Large intestine (tissue), 12 donors: ENCODE measurements around the gene KCNA5. TPM values are rescaled to one million over a fixed set of nuclear protein-coding genes. Genes with fewer than 3 reads are reported as not detected.

ENCODE experiments used
- DNase-seq, 2 donors: peaks; one replicate each; pipeline versions ENCODE4 v3.0.0 to v3.0.0-alpha.2; 2013
- H3K27ac ChIP-seq: one replicate; pipeline ENCODE4 v1.5.1; 2013; ENCODE audit warnings: low read length
- H3K27me3 ChIP-seq: 2 replicates; pipeline ENCODE4 v1.6.1; 2013; ENCODE audit warnings: low read length; ENCODE audit not compliant: control insufficient read depth, insufficient read depth
- H3K36me3 ChIP-seq: 2 replicates; pipeline ENCODE4 v1.6.1; 2013; ENCODE audit warnings: low read length; ENCODE audit not compliant: control insufficient read depth, insufficient read depth
- H3K4me1 ChIP-seq: one replicate; pipeline ENCODE4 v1.6.1; 2013; ENCODE audit warnings: low read length; ENCODE audit not compliant: control insufficient read depth, insufficient read depth
- H3K4me3 ChIP-seq: one replicate; pipeline ENCODE4 v1.5.1; 2013; ENCODE audit warnings: low read length
- H3K9me3 ChIP-seq: one replicate; pipeline ENCODE4 v1.6.1; 2013; ENCODE audit warnings: mild to moderate bottlenecking, low read depth, low read length, moderate library complexity; ENCODE audit not compliant: control insufficient read depth
- WGBS: methylation state at CpG from one replicate; pipeline ENCODE4 v1.1.5; 2013; ENCODE audit warnings: low lambda C conversion rate; ENCODE audit not compliant: insufficient coverage; 5-methylcytosine and 5-hydroxymethylcytosine counted together
- long read RNA-seq, 11 donors: transcript quantifications; one replicate each; lab custom pipeline, GENCODE V29; 2026
- polyA plus RNA-seq: library from polyadenylated mRNA; unstranded; fragments of 120-200 nt; gene quantifications from one replicate; pipeline ENCODE4 v1.2.1, GENCODE V29; 2013

KCNA5 gene
- polyA plus RNA-seq: 0.79 TPM
- long read RNA-seq, donor 1, partial matches to known transcripts: 0 of 1 reads
- long read RNA-seq, donor 1, other reads (novel, unspliced or antisense): 0 of 1 reads
- long read RNA-seq, donor 2, transcript KCNA5-201 (1 exons, 2,800 nt): major isoform, 5 of 5 reads
- long read RNA-seq, donor 2, partial matches to known transcripts: 0 of 5 reads
- long read RNA-seq, donor 2, other reads (novel, unspliced or antisense): 0 of 5 reads
- long read RNA-seq, donor 3: 0 reads
- long read RNA-seq, donor 4: 0 reads
- long read RNA-seq, donor 5, partial matches to known transcripts: 0 of 2 reads
- long read RNA-seq, donor 5, other reads (novel, unspliced or antisense): 0 of 2 reads
- long read RNA-seq, donor 6, partial matches to known transcripts: 0 of 1 reads
- long read RNA-seq, donor 6, other reads (novel, unspliced or antisense): 0 of 1 reads
- long read RNA-seq, donor 7, partial matches to known transcripts: 0 of 2 reads
- long read RNA-seq, donor 7, other reads (novel, unspliced or antisense): 0 of 2 reads
- long read RNA-seq, donor 8: 0 reads
- long read RNA-seq, donor 9: 0 reads
- long read RNA-seq, donor 10: 0 reads
- long read RNA-seq, donor 11, partial matches to known transcripts: 0 of 1 reads
- long read RNA-seq, donor 11, other reads (novel, unspliced or antisense): 0 of 1 reads

DNA sequence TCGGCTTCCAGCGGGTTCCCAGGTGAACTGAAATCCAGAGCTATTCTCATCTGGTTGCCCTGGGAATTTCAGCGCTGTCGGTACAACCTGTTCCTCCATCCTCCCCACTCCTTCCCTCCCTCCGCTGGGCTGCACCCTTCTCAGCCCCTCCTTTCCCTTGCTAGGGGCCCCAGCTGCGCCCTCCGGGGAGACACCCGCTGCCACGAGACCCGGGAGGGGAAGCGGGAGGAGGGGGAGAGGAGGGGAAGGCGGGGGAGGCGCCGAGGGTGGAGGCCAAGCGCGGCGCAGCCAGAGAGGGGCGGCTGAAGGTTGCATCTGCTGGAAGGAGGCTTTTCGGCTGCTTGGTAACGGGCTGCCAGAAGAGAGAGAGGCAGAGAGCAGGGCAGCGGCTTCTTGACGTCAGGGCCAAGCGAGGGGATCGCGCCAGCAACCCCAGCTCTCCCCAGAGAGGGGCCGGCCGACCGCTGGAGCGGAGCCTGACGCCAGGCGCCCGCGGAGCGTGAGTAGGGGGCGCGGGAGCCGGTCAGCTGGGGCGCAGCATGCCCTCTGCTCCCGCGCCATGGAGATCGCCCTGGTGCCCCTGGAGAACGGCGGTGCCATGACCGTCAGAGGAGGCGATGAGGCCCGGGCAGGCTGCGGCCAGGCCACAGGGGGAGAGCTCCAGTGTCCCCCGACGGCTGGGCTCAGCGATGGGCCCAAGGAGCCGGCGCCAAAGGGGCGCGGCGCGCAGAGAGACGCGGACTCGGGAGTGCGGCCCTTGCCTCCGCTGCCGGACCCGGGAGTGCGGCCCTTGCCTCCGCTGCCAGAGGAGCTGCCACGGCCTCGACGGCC, at the start of gene KCNA5:
Gene KCNA5 (plus strand): TSS at position 291 of the 831 bp plus-strand sequence. CDS start 269 bp downstream, at position 560.
- Histone ChIP-seq H3K27ac (no peak within 1 kb of the TSS), H3K4me3 (no peak within 1 kb of the TSS), H3K36me3 (no peaks in the 10 kb centered on the region), H3K9me3 (peaks cover 6% of the 10 kb centered on the region), H3K4me1 (no peaks in the 10 kb centered on the region), H3K27me3 (peaks cover 77% of the 10 kb centered on the region)
- WGBS: no CpG with 5 or more reads among the region's 68 CpGs
- DNase-seq: peak; percentile 27 to 33

DNA sequence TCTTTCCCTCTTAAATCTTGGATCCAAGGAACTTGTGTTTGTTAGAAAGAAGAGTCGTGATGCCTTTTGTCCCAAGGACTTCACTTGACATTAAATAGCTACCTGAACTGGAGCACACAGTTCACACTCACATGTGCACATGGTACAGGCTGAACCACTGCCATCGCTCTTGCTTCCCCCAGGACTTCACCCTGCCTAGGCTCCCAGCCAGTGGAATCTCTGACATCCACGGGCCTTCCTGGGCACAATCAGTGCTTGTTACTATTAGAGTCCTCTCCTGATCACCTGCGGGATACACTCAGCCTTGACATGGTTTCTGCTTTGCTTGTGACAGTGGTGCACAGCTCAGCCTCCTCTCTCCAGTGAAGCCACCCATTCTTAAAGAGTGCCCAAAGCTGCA, 49.1 kb upstream of the KCNA5 start:
- no peaks in the 10 kb centered on the region for H3K9me3 ChIP-seq
- H3K36me3 ChIP-seq: no peaks in the 10 kb centered on the region
- no peak for DNase-seq
- no peaks in the 10 kb centered on the region for H3K4me1 ChIP-seq
- H3K27me3 ChIP-seq: peaks cover 25% of the 10 kb centered on the region
- WGBS: no CpG with 5 or more reads among the region's 4 CpGs
- no peak overlapping the region for H3K4me3 ChIP-seq
- H3K27ac ChIP-seq: no peak overlapping the region

DNA sequence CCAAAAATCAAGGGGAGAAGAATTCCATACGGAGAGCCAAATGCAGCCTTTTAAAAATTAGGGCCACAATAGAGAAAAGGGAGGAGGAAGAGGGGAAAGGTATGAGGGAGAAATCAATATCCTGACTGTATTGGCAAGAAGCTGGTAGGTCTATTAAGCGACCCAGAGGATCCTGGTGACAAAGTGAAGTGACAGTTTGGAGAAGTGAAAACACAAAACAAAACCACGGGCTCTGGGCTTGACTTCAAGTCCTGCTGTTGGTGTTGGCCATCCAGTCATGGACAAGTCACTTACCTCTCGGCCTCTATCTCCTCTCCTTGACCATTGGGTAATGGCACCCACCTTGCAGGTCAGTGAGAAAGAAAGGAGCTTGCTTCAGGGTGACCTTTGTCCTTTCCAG, 47.0 kb upstream of the KCNA5 start:
- Histone ChIP-seq H3K27me3 (peaks cover 26% of the 10 kb centered on the region), H3K4me3 (no peak overlapping the region), H3K9me3 (no peaks in the 10 kb centered on the region), H3K4me1 (no peaks in the 10 kb centered on the region), H3K27ac (no peak overlapping the region), H3K36me3 (no peaks in the 10 kb centered on the region)
- WGBS: no CpG with 5 or more reads among the region's 4 CpGs
- DNase-seq: no peak

DNA sequence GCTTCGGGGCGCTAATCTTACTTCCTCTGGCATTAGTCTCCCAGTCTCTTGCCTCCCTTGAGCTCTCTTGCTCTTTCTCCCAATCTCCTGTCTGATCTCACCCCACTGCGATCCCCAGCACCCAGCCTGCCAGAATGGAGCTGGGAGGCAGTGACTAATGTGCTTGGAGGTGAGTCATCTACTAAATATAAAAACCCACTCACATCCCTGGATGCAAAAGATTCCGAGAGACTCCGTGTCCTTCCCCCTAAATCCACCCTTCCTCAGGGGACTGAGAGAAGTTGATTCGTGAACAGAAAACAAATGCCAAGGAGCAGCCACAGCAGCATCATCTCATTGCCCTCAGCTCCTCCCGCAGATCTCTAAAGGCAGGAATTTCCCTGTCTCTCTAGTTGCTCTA, 45.7 kb upstream of the KCNA5 start:
- Histone ChIP-seq H3K27me3 (peaks cover 26% of the 10 kb centered on the region), H3K27ac (no peak overlapping the region), H3K36me3 (no peaks in the 10 kb centered on the region), H3K4me3 (no peak overlapping the region), H3K9me3 (no peaks in the 10 kb centered on the region), H3K4me1 (no peaks in the 10 kb centered on the region)
- no peak for DNase-seq
- WGBS: 80% methylated on average over 1 of the region's 7 CpGs

DNA sequence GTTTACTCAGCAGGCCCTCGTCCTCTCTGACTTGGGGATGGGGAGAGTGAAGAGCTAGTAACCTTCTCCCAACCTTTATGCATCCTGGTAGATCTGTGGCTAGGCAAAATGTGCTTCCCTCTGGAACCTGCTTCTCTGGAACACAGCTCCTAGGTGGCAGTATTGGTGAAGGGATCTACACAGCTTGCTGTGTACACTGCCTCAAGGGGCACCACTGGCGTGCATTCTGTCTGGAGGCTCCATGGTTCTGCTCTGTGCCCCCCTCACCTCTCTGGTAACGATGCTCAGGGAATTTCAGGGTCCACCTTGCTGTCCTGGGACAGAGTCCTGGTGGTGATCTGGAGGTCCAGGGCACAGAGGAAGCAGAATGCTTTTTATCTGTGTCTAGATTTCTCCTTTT, 43.5 kb upstream of the KCNA5 start:
- DNase-seq: no peak
- no peaks in the 10 kb centered on the region for H3K4me1 ChIP-seq
- no peak overlapping the region for H3K27ac ChIP-seq
- no peaks in the 10 kb centered on the region for H3K36me3 ChIP-seq
- no peak overlapping the region for H3K4me3 ChIP-seq
- WGBS: no CpG with 5 or more reads among the region's 3 CpGs
- H3K27me3 ChIP-seq: peaks cover 11% of the 10 kb centered on the region
- H3K9me3 ChIP-seq: no peaks in the 10 kb centered on the region

DNA sequence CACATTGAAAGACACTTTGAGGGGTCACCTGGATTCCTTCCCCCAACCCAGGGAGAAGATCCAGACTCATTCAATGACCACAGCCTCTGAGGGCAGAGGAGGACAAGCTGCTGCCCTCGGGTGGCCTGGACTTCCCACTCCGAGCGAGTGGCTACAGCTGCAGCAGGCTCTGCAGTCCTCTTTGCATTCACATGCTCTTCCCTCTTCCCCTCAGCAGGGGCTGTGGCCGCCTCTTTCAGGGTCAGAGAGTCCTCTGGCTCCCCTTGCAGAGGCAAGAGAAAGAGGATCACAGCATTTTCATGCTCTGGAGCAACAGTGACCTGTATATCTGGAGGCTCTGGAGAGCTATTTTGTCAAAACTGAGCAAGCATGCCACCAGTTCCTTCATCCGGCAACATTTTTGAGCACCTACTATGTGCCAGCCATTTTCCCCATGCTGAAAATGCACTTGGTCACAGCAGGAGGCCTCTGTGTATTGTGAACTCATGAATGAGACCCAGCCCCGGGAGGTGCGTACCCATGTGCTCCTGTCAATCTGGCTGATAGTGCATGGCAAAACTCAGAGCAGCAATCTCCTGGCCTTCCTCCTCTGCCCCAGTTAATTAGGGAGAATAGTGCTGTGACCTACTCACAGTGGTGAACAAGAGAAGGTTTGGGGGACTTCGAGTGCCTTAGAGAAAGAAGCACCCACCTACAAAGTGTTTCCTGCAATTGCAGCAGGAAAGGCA, 42.9 kb upstream of the KCNA5 start:
- DNase-seq: no peak
- H3K27me3 ChIP-seq: peaks cover 9% of the 10 kb centered on the region
- H3K9me3 ChIP-seq: no peaks in the 10 kb centered on the region
- no CpG with 5 or more reads among the region's 8 CpGs for WGBS
- no peak overlapping the region for H3K27ac ChIP-seq
- no peaks in the 10 kb centered on the region for H3K36me3 ChIP-seq
- no peak overlapping the region for H3K4me3 ChIP-seq
- H3K4me1 ChIP-seq: no peaks in the 10 kb centered on the region

DNA sequence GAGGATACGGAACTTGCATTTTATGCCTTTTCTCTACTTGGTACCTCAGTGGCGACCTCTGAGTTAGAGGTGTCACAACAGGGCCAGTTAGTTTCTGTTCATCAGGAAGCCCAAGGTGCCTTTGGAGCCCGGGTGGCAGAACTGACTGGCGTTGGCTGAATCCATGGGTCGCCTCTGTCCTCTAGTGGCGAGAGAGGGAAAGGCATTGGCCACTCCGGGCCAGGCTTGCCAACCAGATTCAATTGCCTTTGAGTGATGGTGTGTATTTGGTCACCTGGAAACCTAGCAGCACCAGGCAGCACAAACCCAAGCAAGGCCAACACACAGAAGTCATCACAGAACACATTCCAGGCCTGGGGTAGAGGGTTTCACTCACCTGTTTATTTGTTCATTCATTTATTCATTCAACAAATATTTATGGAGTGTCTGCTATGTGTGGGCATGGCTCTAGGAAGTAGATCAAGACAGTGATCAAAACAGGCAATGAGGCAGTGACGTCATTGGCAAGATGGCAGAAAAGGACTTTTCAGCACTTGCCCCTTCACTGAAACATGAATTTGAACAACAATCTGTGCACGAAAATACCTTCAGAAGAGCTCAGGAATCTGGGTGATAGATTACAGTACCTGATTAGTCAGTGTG, 40.5 kb upstream of the KCNA5 start:
- Histone ChIP-seq H3K27ac (no peak overlapping the region), H3K4me3 (no peak overlapping the region), H3K27me3 (peaks cover 6% of the 10 kb centered on the region), H3K9me3 (no peaks in the 10 kb centered on the region), H3K36me3 (no peaks in the 10 kb centered on the region), H3K4me1 (no peaks in the 10 kb centered on the region)
- DNase-seq: peak; percentile 40 to 52
- WGBS: no CpG with 5 or more reads among the region's 9 CpGs

DNA sequence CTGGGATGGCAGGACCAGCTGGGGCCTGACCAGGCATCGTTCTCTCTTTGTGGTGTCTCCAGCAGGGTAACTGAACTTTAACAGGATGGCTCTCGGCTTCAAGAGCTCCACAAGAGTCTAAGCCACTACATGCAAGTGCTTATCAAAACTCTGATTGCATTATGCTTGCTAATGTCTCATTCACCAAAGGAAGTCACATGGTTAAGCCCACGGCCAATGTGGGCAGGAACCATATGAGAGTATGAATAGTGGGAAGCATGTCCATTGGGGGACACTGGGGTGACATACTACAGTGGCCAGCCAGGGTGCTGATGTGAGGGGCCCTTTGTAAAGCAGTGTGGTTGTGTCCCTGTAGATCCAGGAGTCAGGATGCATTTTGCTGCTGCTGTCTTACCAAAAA, 35.0 kb upstream of the KCNA5 start:
- no peak for DNase-seq
- no peak overlapping the region for H3K4me3 ChIP-seq
- no CpG with 5 or more reads among the region's 3 CpGs for WGBS
- no peak overlapping the region for H3K27ac ChIP-seq
- peaks cover 2% of the 10 kb centered on the region for H3K27me3 ChIP-seq
- no peaks in the 10 kb centered on the region for H3K36me3 ChIP-seq
- no peaks in the 10 kb centered on the region for H3K4me1 ChIP-seq
- no peaks in the 10 kb centered on the region for H3K9me3 ChIP-seq

DNA sequence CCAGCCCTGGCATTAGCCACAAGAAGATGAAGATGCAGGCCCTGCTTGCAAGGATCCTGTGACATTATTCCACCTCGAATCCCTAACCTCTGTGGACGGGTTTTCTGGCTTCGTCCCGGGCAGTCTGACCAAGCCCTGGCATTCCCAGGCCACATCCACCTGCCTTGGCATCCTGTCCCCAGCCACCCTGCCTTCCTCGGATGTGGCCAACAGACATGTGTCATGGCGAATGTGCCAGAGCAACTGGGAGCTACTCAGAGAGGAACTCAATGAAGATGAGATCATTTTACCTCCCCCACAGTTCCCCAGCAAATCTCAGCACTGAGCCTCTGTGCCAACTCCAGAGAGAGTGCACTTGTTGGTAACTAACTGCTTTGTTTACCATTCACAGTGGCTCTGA, 33.5 kb upstream of the KCNA5 start:
- no peak for DNase-seq
- H3K27me3 ChIP-seq: no peaks in the 10 kb centered on the region
- no peaks in the 10 kb centered on the region for H3K9me3 ChIP-seq
- H3K36me3 ChIP-seq: no peaks in the 10 kb centered on the region
- no peak overlapping the region for H3K4me3 ChIP-seq
- 86% methylated on average over 4 of the region's 6 CpGs for WGBS
- H3K4me1 ChIP-seq: no peaks in the 10 kb centered on the region
- no peak overlapping the region for H3K27ac ChIP-seq
